ENCODE data around the gene ASRGL1. TPM values are rescaled to one million over a fixed set of nuclear protein-coding genes. Genes with fewer than 3 reads are reported as not detected.
"Not testable (repeated sequence)": the region's sequence is repeated elsewhere in the genome, so short reads cannot be mapped to it uniquely, and the experiment has no call there.

Gene ASRGL1
- total and polyA plus RNA-seq, 8 donors, result 1.9 to 26.6 (median 3.3) TPM

GRCh38 chr11:62383822-62384221, 46.6 kb downstream of the ASRGL1 start:
- no peaks in the 10 kb centered on the region for H3K36me3 ChIP-seq
- no peak overlapping the region for H3K4me3 ChIP-seq
- TF ChIP-seq CTCF (IDR thresholded peaks at IDR 0.05), result no peak
- no peak overlapping the region for H3K27ac ChIP-seq
- H3K27me3 ChIP-seq, result no peaks in the 10 kb centered on the region
- intact Hi-C loops (cut with DNase I), result loop anchor here in 1 of 2 donors (5.0 kb wide), 1 partner anchor 308 kb away; no protein-coding TSS in a partner anchor
- DNase-seq (no peak), ATAC-seq (no peak)
- H3K4me1 ChIP-seq, result peaks cover 3 to 10% of the 10 kb centered on the region in 2 donors
- no peaks in the 10 kb centered on the region for H3K9me3 ChIP-seq

- H3K4me1 ChIP-seq; H3K36me3 ChIP-seq; DNase-seq; ATAC-seq; H3K27ac ChIP-seq; H3K9me3 ChIP-seq; intact Hi-C loops (cut with DNase I); H3K27me3 ChIP-seq; H3K4me3 ChIP-seq: not testable (repeated sequence)
These were observed 48.8 kb downstream of the ASRGL1 start for GRCh38 chr11:62386083-62386482.

- Histone ChIP-seq H3K27ac (no peak overlapping the region), H3K4me1 (no peaks in the 10 kb centered on the region), H3K36me3 (no peaks in the 10 kb centered on the region), H3K9me3 (no peaks in the 10 kb centered on the region), H3K27me3 (no peaks in the 10 kb centered on the region), H3K4me3 (no peak overlapping the region)
- intact Hi-C loops (cut with DNase I), result no loop called here
- DNase-seq (no peak), ATAC-seq (no peak)
- TF ChIP-seq CTCF (IDR thresholded peaks at IDR 0.05), result no peak
These were observed 50.1 kb downstream of the ASRGL1 start for GRCh38 chr11:62387381-62387780.

GRCh38 chr11:62388999-62389398, 51.8 kb downstream of the ASRGL1 start:
- no peaks in the 10 kb centered on the region for H3K9me3 ChIP-seq
- intact Hi-C loops (cut with DNase I), result no loop called here
- ATAC-seq, result no peak

GRCh38 chr11:62390237-62390636, 53.0 kb downstream of the ASRGL1 start:
- intact Hi-C loops (cut with DNase I), result no loop called here
- Histone ChIP-seq H3K27ac (no peak overlapping the region), H3K27me3 (no peaks in the 10 kb centered on the region), H3K36me3 (no peaks in the 10 kb centered on the region), H3K4me3 (no peak overlapping the region), H3K4me1 (peaks cover 3 to 7% of the 10 kb centered on the region in 2 donors), H3K9me3 (no peaks in the 10 kb centered on the region)
- no peak for TF ChIP-seq CTCF (IDR thresholded peaks at IDR 0.05)
- ATAC-seq (no peak), DNase-seq (no peak)

More at GRCh38 chr11:62388999-62389398, 51.8 kb downstream of the ASRGL1 start:
- Histone ChIP-seq H3K4me3 (no peak overlapping the region), H3K4me1 (no peaks in the 10 kb centered on the region), H3K27ac (no peak overlapping the region), H3K36me3 (no peaks in the 10 kb centered on the region), H3K27me3 (no peaks in the 10 kb centered on the region)
- no peak for TF ChIP-seq CTCF (IDR thresholded peaks at IDR 0.05)
- DNase-seq, result no peak

- Histone ChIP-seq H3K9me3 (no peaks in the 10 kb centered on the region), H3K4me3 (no peak overlapping the region), H3K27me3 (no peaks in the 10 kb centered on the region), H3K4me1 (peaks cover 5 to 9% of the 10 kb centered on the region in 2 donors), H3K27ac (no peak overlapping the region), H3K36me3 (no peaks in the 10 kb centered on the region)
- intact Hi-C loops (cut with DNase I), result no loop called here
- no peak for TF ChIP-seq CTCF (IDR thresholded peaks at IDR 0.05)
- DNase-seq, result no peak
- ATAC-seq, result no peak
These were observed 53.5 kb downstream of the ASRGL1 start for GRCh38 chr11:62390722-62391121.

All from left lung (tissue), 10 donors.